IMR-90 (cell line): ENCODE measurements around the gene PRR16. TPM values are rescaled to one million over a fixed set of nuclear protein-coding genes. Genes with fewer than 3 reads are reported as not detected.

Source experiments
- ATAC-seq: fragments of 200-7000 bp; cut with Tn5 transposase; 2 replicates; pipeline ENCODE4 v1.9.1; 2020; ENCODE audit warnings: low read depth, mild to moderate bottlenecking, moderate library complexity
- BruUV-seq: library from RNA; stranded (reverse); fragments of 400-500 nt; replicated peaks from 2 replicates; lab custom pipeline; 2021; lab: Mats Ljungman, UMichigan
- CTCF ChIA-PET: fragments of 300-600 bp; formaldehyde crosslinking; extraction: SDS; loops from one replicate; lab custom pipeline; 2021; ENCODE audit warnings: antibody characterized with exemption; lab: Yijun Ruan, JAX
- POLR2A ChIA-PET: fragments of 300-600 bp; sonication (Branson Sonifier 250); formaldehyde crosslinking; loops from one replicate; lab custom pipeline; 2022; ENCODE audit warnings: antibody characterized with exemption; ENCODE audit not compliant: unreplicated experiment; lab: Charles Lee
- DNase-seq: peaks from one replicate; pipeline ENCODE4 v3.0.0; 2013
- H2AFZ ChIP-seq: replicated peaks from 2 replicates; pipeline ENCODE3; 2013; ENCODE audit warnings: low read length, mild to moderate bottlenecking; ENCODE audit not compliant: poor library complexity
- H2AK5ac ChIP-seq: 2 replicates; pipeline ENCODE4 v1.6.1; 2013; ENCODE audit warnings: low read depth, low read length, inconsistent platforms
- H2AK9ac ChIP-seq: replicated peaks from 2 replicates; pipeline ENCODE3; 2013; ENCODE audit warnings: mild to moderate bottlenecking, low read depth, low read length, moderate library complexity; ENCODE audit not compliant: poor library complexity
- H2BK120ac ChIP-seq: 2 replicates; pipeline ENCODE4 v1.6.1; 2013; ENCODE audit warnings: low read depth, low read length, inconsistent platforms
- H2BK15ac ChIP-seq: 3 replicates; pipeline ENCODE4 v1.6.1; 2013; ENCODE audit warnings: low read depth, low read length, inconsistent platforms
- H2BK20ac ChIP-seq: 2 replicates; pipeline ENCODE4 v1.6.1; 2013; ENCODE audit warnings: low read depth, mild to moderate bottlenecking, inconsistent platforms, low read length, moderate library complexity
- H2BK5ac ChIP-seq: 2 replicates; pipeline ENCODE4 v1.6.1; 2013; ENCODE audit warnings: mild to moderate bottlenecking, low read depth, low read length, inconsistent platforms; ENCODE audit not compliant: poor library complexity, severe bottlenecking
- H3K14ac ChIP-seq: replicated peaks from 2 replicates; pipeline ENCODE4 v1.6.1; 2013; ENCODE audit warnings: low read depth, low read length, inconsistent platforms
- H3K18ac ChIP-seq: 2 replicates; pipeline ENCODE4 v1.6.1; 2013; ENCODE audit warnings: low read depth, low read length, control low read depth
- H3K23ac ChIP-seq: 2 replicates; pipeline ENCODE4 v1.6.1; 2013; ENCODE audit warnings: low read depth, low read length, inconsistent platforms
- H3K27ac ChIP-seq: 2 replicates; pipeline ENCODE4 v1.5.1; 2013; ENCODE audit warnings: mild to moderate bottlenecking, control low read depth, low read length; ENCODE audit not compliant: insufficient read depth
- H3K27me3 ChIP-seq: 2 replicates; pipeline ENCODE4 v1.6.1; 2013; ENCODE audit warnings: low read length; ENCODE audit not compliant: control insufficient read depth, insufficient read depth
- H3K36me3 ChIP-seq: 2 replicates; pipeline ENCODE4 v1.6.1; 2013; ENCODE audit warnings: low read length, mixed read lengths; ENCODE audit not compliant: control insufficient read depth, insufficient read depth
- H3K4ac ChIP-seq: 2 replicates; pipeline ENCODE4 v1.6.1; 2013; ENCODE audit warnings: low read depth, low read length, inconsistent platforms
- H3K4me1 ChIP-seq: 2 replicates; pipeline ENCODE4 v1.6.1; 2013; ENCODE audit warnings: low read length, mixed read lengths; ENCODE audit not compliant: control insufficient read depth, insufficient read depth
- H3K4me2 ChIP-seq: 2 replicates; pipeline ENCODE4 v1.6.1; 2013; ENCODE audit warnings: low read depth, mild to moderate bottlenecking, control low read depth, low read length, moderate library complexity
- H3K4me3 ChIP-seq: 2 replicates; pipeline ENCODE4 v1.5.1; 2013; ENCODE audit warnings: low read depth, mild to moderate bottlenecking, control low read depth, low read length, moderate library complexity; ENCODE audit not compliant: insufficient read depth
- H3K56ac ChIP-seq: 2 replicates; pipeline ENCODE4 v1.6.1; 2013; ENCODE audit warnings: low read length, inconsistent platforms; ENCODE audit not compliant: insufficient read depth; ENCODE audit errors: extremely low read depth
- H3K79me1 ChIP-seq, 2 experiments: 2 replicates each; pipeline ENCODE4 v1.6.1; 2013; ENCODE audit warnings: low read length in 2 of 2, inconsistent platforms in 1 of 2, low read depth in 1 of 2
- H3K9ac ChIP-seq: 2 replicates; pipeline ENCODE4 v1.6.1; 2013; ENCODE audit warnings: low read depth, low read length, control low read depth
- H3K9me1 ChIP-seq: 2 replicates; pipeline ENCODE4 v1.6.1; 2013; ENCODE audit warnings: low read length, inconsistent platforms; ENCODE audit not compliant: insufficient read depth
- H3K9me3 ChIP-seq: 2 replicates; pipeline ENCODE4 v1.6.1; 2013; ENCODE audit warnings: low read length; ENCODE audit not compliant: control insufficient read depth, insufficient read depth
- H4K20me1 ChIP-seq: 2 replicates; pipeline ENCODE4 v1.6.1; 2013; ENCODE audit warnings: low read length, inconsistent platforms; ENCODE audit not compliant: insufficient read depth
- H4K5ac ChIP-seq: 2 replicates; pipeline ENCODE4 v1.6.1; 2013; ENCODE audit warnings: mild to moderate bottlenecking, low read depth, low read length, control low read depth
- H4K8ac ChIP-seq, 2 experiments: 2 replicates each; pipeline ENCODE4 v1.6.1; 2013; ENCODE audit warnings: low read depth in 2 of 2, low read length in 2 of 2, control low read depth in 1 of 2, inconsistent platforms in 1 of 2
- H4K91ac ChIP-seq: 2 replicates; pipeline ENCODE4 v1.6.1; 2013; ENCODE audit warnings: low read depth, low read length, inconsistent platforms; ENCODE audit not compliant: insufficient read depth
- BHLHE40 ChIP-seq: fragments of 150-350 bp; IDR thresholded peaks from 2 replicates; pipeline ENCODE4 v1.6.1; 2016; ENCODE audit warnings: mild to moderate bottlenecking, low read depth, low read length
- CHD1 ChIP-seq: IDR thresholded peaks from 2 replicates; pipeline ENCODE4 v1.6.1; 2012; ENCODE audit warnings: low read depth, low read length, improper control_type of control experiment
- MAFK ChIP-seq: IDR thresholded peaks from 2 replicates; pipeline ENCODE4 v1.6.1; 2012; ENCODE audit warnings: low read depth, low read length, improper control_type of control experiment
- RCOR1 ChIP-seq: IDR thresholded peaks from 2 replicates; pipeline ENCODE4 v1.6.1; 2012; ENCODE audit warnings: mild to moderate bottlenecking, low read length, improper control_type of control experiment; ENCODE audit not compliant: insufficient replicate concordance
- WGBS, 2 experiments: methylation state at CpG; one replicate each; pipeline versions ENCODE4 v1.1.5 to v1.1.7; 2013; ENCODE audit warnings: missing lambda C conversion rate in 2 of 2; ENCODE audit not compliant: insufficient read length in 1 of 2; ENCODE audit errors: extremely low coverage in 2 of 2; 5-methylcytosine and 5-hydroxymethylcytosine counted together
- dilution Hi-C: fragments of 300-500 bp; cut with HindIII; formaldehyde crosslinking; loops from one replicate; pipeline ENCODE4 v1.14.3; 2018; ENCODE audit warnings: low sequenced_read_pairs; ENCODE audit not compliant: unreplicated experiment
- in situ Hi-C: fragments of 300-500 bp; cut with MboI; formaldehyde crosslinking; loops from 3 replicates; pipeline ENCODE4 v1.14.3; 2019; ENCODE audit warnings: low sequenced_read_pairs, inconsistent platforms, mixed read lengths
- intact Hi-C: fragments of 100-400 bp; cut with micrococcal nuclease; formaldehyde crosslinking; loops from 2 replicates; pipeline ENCODE4 v1.10.0; 2022
- polyA plus RNA-seq, 3 experiments: library from polyadenylated mRNA; depleted of rRNA; stranded (reverse); fragments of >200 nt; gene quantifications; 2 replicates each; pipeline ENCODE4 v1.2.3, GENCODE V29; 2012; ENCODE audit warnings: low replicate concordance in 1 of 3
- total RNA-seq: library from RNA; depleted of rRNA; stranded (reverse); fragments of >200 nt; gene quantifications from 2 replicates; pipeline ENCODE4 v1.2.3, GENCODE V29; 2012
- TF ChIP-seq, protein P1 (sequence below): conservative IDR thresholded peaks from 2 replicates; pipeline ENCODE4 v1.5.1; 2012; ENCODE audit warnings: mild to moderate bottlenecking, low read depth, low read length, improper control_type of control experiment

Gene PRR16
- total and polyA plus RNA-seq, 2 of the 4 experiments (the other 2 are of a cell fraction): 9.9 to 45.2 TPM

DNA sequence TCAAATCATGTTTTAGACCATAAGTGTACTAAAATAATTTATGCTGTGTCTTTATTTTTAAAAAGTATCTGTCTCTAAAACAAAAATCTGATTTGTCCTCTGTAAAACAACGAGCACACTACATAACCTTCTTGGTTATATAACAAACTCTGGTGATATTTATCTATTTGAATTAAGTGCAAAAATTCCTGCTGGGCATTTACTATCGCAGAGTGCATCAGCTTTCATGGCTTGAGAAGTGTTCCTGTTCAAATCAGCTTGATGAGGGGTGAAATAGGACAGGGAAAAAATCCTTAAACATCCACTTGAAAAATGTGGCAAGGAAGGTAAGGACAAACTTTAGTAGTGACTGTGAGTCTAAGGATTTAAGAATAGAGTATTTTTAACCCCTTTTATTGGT is 65.3 kb downstream of the PRR16 start:
- H3K27me3 ChIP-seq: no peaks in the 10 kb centered on the region
- dilution Hi-C loops (no loop called here), intact Hi-C loops (loop anchor here (10.0 kb wide), 1 partner anchor 475 kb away; no protein-coding TSS in a partner anchor), in situ Hi-C loops (no loop called here)
- TF ChIP-seq BHLHE40 (no peak), MAFK (no peak), RCOR1 (no peak), CHD1 (no peak)
- TF ChIP-seq, protein P1, sequence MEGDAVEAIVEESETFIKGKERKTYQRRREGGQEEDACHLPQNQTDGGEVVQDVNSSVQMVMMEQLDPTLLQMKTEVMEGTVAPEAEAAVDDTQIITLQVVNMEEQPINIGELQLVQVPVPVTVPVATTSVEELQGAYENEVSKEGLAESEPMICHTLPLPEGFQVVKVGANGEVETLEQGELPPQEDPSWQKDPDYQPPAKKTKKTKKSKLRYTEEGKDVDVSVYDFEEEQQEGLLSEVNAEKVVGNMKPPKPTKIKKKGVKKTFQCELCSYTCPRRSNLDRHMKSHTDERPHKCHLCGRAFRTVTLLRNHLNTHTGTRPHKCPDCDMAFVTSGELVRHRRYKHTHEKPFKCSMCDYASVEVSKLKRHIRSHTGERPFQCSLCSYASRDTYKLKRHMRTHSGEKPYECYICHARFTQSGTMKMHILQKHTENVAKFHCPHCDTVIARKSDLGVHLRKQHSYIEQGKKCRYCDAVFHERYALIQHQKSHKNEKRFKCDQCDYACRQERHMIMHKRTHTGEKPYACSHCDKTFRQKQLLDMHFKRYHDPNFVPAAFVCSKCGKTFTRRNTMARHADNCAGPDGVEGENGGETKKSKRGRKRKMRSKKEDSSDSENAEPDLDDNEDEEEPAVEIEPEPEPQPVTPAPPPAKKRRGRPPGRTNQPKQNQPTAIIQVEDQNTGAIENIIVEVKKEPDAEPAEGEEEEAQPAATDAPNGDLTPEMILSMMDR: no peak
- no peak overlapping the region for H2AFZ ChIP-seq
- no peak overlapping the region for H2AK5ac ChIP-seq
- H2BK5ac ChIP-seq: no peak overlapping the region
- no peak overlapping the region for H3K14ac ChIP-seq
- no peak overlapping the region for H3K4me3 ChIP-seq
- no peak overlapping the region for H2BK15ac ChIP-seq
- H4K20me1 ChIP-seq: no peaks in the 10 kb centered on the region
- H3K9me3 ChIP-seq: no peaks in the 10 kb centered on the region
- 0 out of 4 replicates have a peak overlapping the region, but pooled peaks of 1 of the 2 experiments have one; percentile 11 for H4K8ac ChIP-seq
- ChIA-PET CTCF (no interaction called here), POLR2A (no interaction called here)
- H3K36me3 ChIP-seq: no peaks in the 10 kb centered on the region
- no peak for ATAC-seq
- H3K56ac ChIP-seq: no peak overlapping the region
- peaks cover 13 to 43% of the 10 kb centered on the region in 2 experiments for H3K79me1 ChIP-seq
- H4K91ac ChIP-seq: no peak overlapping the region
- no peak overlapping the region for H3K9ac ChIP-seq
- H3K4me1 ChIP-seq: peaks cover 3% of the 10 kb centered on the region
- WGBS, 2 experiments: no CpG with 5 or more reads among the region's 2 CpGs
- no TSS peak for BruUV-seq
- DNase-seq: no peak
- H3K9me1 ChIP-seq: no peaks in the 10 kb centered on the region
- no peak overlapping the region for H3K27ac ChIP-seq
- no peak overlapping the region for H2BK120ac ChIP-seq
- peak overlapping the region; percentile 47; the same call in 1 of the 2 replicates for H3K18ac ChIP-seq
- H4K5ac ChIP-seq: no peak overlapping the region; the same call in 1 of the 2 replicates
- no peak overlapping the region for H3K4me2 ChIP-seq
- H2BK20ac ChIP-seq: no peak overlapping the region
- no peak overlapping the region for H2AK9ac ChIP-seq
- H3K4ac ChIP-seq: no peak overlapping the region
- no peak overlapping the region; the same call in 1 of the 2 replicates for H3K23ac ChIP-seq
